Large intestine (tissue), 3 donors: Measurements from ENCODE around the gene RMDN2. TPM values are rescaled to one million over a fixed set of nuclear protein-coding genes. Genes with fewer than 3 reads are reported as not detected.
A peak's percentile ranks its signal among the peaks of the same experiment; 100 is the strongest.

Source experiments
- DNase-seq, 2 donors: peaks; one replicate each; pipeline versions ENCODE4 v3.0.0 to v3.0.0-alpha.2; 2013
- H3K27ac ChIP-seq: one replicate; pipeline ENCODE4 v1.5.1; 2013; ENCODE audit warnings: low read length
- H3K27me3 ChIP-seq: 2 replicates; pipeline ENCODE4 v1.6.1; 2013; ENCODE audit warnings: low read length; ENCODE audit not compliant: control insufficient read depth, insufficient read depth
- H3K36me3 ChIP-seq: 2 replicates; pipeline ENCODE4 v1.6.1; 2013; ENCODE audit warnings: low read length; ENCODE audit not compliant: control insufficient read depth, insufficient read depth
- H3K4me1 ChIP-seq: one replicate; pipeline ENCODE4 v1.6.1; 2013; ENCODE audit warnings: low read length; ENCODE audit not compliant: control insufficient read depth, insufficient read depth
- H3K4me3 ChIP-seq: one replicate; pipeline ENCODE4 v1.5.1; 2013; ENCODE audit warnings: low read length
- H3K9me3 ChIP-seq: one replicate; pipeline ENCODE4 v1.6.1; 2013; ENCODE audit warnings: mild to moderate bottlenecking, low read depth, low read length, moderate library complexity; ENCODE audit not compliant: control insufficient read depth
- WGBS: methylation state at CpG from one replicate; pipeline ENCODE4 v1.1.5; 2013; ENCODE audit warnings: low lambda C conversion rate; ENCODE audit not compliant: insufficient coverage; 5-methylcytosine and 5-hydroxymethylcytosine counted together
- polyA plus RNA-seq: library from polyadenylated mRNA; unstranded; fragments of 120-200 nt; gene quantifications from one replicate; pipeline ENCODE4 v1.2.1, GENCODE V29; 2013

Gene RMDN2
- polyA plus RNA-seq, 1 donor, result 23.9 TPM

DNA sequence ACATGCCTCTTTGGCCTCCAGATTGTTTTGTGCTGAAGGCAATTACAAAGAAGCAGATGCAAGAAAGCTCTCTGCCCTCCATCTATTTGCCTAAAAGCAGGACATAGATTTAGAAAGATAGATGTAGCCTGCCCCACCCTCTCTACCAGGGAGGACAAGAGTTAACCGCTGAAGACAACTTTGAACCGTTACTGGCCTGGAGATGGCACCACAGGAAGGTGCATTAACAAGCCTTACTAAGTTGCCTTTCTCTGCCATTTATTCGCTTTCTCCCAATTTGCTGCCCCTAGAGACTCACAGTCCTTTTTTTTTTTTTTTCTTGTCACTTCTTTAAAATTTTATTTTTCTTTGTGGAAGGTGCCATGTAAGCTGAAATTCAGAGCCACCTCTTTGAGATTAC is 28.8 kb upstream of the RMDN2 start:
- peaks cover 8% of the 10 kb centered on the region for H3K9me3 ChIP-seq
- H3K27me3 ChIP-seq, result no peaks in the 10 kb centered on the region
- peaks cover 8% of the 10 kb centered on the region for H3K4me1 ChIP-seq
- no peak for DNase-seq
- WGBS, result 89% methylated on average over 1 of the region's 3 CpGs
- no peak overlapping the region for H3K4me3 ChIP-seq
- H3K27ac ChIP-seq, result no peak overlapping the region
- H3K36me3 ChIP-seq, result no peaks in the 10 kb centered on the region

DNA sequence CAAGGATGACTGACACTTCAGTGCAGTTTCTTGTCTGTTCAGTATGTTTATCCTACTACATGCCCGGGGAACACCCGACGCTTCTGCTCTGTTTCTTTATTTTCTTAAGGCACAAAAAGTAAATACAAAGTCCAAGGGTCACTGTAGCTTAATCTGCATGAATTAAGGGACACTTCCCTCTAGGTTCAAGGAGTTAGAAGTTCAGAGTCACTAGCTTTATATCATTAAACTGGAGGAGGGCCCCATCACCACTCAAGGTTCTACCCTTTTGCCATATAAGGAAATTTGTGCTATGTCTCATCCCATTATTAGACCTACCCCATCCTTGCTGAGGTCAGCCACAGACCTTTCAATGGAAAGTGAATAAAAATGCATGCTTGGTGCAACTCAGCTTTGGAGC is 27.6 kb upstream of the RMDN2 start:
- peak; percentile 27 to 83 for DNase-seq
- no CpG with 5 or more reads among the region's 3 CpGs for WGBS

DNA sequence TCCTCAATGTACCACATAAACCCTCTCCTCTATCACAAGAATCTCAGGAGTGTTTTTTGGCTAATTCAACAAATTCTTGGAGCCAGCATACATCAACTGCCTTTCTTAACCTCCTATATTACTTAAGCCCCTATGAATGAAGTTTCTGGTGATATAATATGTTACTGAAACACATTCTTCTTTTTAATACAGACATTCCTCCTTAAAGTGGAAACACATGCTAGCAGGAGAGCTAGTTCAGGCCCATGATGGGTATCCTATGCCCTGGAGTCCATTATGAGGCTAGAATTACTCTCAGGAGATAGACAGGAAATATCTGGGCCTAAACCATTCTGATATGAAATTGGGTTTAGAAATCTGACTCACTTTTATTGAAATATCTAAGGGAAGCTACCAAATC is 26.6 kb upstream of the RMDN2 start:
- DNase-seq, result no peak
- Histone ChIP-seq H3K27ac (no peak overlapping the region), H3K4me3 (no peak overlapping the region), H3K9me3 (peaks cover 8% of the 10 kb centered on the region), H3K36me3 (no peaks in the 10 kb centered on the region), H3K27me3 (no peaks in the 10 kb centered on the region), H3K4me1 (peaks cover 18% of the 10 kb centered on the region)

More for the DNA sequence above, 27.6 kb upstream of the RMDN2 start:
- H3K27ac ChIP-seq, result no peak overlapping the region
- H3K4me1 ChIP-seq, result peaks cover 12% of the 10 kb centered on the region
- no peaks in the 10 kb centered on the region for H3K27me3 ChIP-seq
- peaks cover 8% of the 10 kb centered on the region for H3K9me3 ChIP-seq
- no peak overlapping the region for H3K4me3 ChIP-seq
- no peaks in the 10 kb centered on the region for H3K36me3 ChIP-seq

DNA sequence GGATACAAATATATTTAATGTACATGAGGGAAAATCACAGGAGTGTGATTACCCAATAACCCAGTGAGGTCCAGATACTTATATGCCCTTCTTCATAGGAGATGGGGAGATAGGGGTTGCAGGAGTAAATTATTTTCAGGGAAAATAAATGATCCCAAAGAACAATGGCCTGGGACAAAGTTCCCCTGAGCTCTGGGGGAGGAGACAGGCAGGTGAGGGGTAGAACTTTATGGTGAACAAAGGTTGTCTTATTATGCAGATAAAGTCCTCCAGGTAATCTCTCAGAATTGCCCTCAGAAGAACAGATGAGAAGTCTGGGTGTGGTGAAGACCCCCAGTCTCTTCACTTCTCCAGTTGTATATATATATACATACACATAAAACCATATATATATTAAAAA is 22.1 kb upstream of the RMDN2 start:
- H3K4me3 ChIP-seq, result no peak overlapping the region
- DNase-seq, result peak; percentile 66 to 83
- peak overlapping the region; percentile 82 for H3K27ac ChIP-seq
- H3K4me1 ChIP-seq, result peaks cover 29% of the 10 kb centered on the region
- H3K27me3 ChIP-seq, result no peaks in the 10 kb centered on the region
- H3K36me3 ChIP-seq, result no peaks in the 10 kb centered on the region
- peaks cover 8% of the 10 kb centered on the region for H3K9me3 ChIP-seq

DNA sequence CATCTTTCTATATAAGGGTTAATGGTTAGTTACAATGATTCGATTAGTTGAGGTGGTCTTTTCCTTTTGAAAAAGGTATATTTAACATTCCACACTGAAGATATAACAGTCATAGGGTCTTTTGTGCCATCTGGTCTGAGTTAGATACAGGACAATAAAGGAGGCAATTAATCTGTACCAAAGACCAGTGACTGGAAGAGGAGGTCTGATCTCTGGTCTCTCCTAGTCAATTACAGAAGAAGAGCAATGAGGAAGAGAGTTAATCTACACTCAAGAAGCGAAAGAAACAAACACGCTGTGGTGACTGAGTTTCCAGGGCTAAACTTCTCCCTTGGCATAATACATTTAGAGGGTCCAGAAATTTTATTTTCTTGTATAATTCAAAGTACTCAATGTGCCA is 20.7 kb upstream of the RMDN2 start:
- Histone ChIP-seq H3K4me3 (no peak overlapping the region), H3K36me3 (no peaks in the 10 kb centered on the region), H3K9me3 (peaks cover 8% of the 10 kb centered on the region), H3K4me1 (peaks cover 29% of the 10 kb centered on the region), H3K27me3 (no peaks in the 10 kb centered on the region), H3K27ac (peak overlapping the region; percentile 82)
- DNase-seq, result peak in 1 of 2 donors; percentile 80
- WGBS, result no CpG with 5 or more reads among the region's 3 CpGs

DNA sequence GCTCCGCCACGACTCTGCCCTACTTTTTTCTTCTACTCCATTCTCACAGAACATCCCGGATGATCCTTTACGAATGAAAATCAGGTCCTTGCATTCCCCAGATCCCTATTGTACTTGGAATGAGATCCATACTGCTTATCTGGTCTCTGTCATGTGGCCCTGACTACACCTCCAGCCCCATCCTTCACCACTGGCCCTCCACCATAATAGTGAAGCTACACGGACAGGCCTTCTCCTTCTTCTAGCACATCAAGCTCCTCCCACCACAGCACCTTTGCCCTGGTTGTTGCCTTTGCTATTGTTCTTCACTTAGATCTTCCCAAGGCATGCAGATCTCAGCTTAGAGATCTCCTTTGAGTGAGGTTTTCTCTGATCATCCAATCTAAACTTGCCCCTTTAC is 20.1 kb upstream of the RMDN2 start:
- Histone ChIP-seq H3K9me3 (peaks cover 8% of the 10 kb centered on the region), H3K4me3 (no peak overlapping the region), H3K4me1 (peaks cover 29% of the 10 kb centered on the region), H3K27ac (peak overlapping the region; percentile 82), H3K36me3 (no peaks in the 10 kb centered on the region), H3K27me3 (no peaks in the 10 kb centered on the region)
- no CpG with 5 or more reads among the region's 5 CpGs for WGBS
- peak; percentile 78 for DNase-seq

DNA sequence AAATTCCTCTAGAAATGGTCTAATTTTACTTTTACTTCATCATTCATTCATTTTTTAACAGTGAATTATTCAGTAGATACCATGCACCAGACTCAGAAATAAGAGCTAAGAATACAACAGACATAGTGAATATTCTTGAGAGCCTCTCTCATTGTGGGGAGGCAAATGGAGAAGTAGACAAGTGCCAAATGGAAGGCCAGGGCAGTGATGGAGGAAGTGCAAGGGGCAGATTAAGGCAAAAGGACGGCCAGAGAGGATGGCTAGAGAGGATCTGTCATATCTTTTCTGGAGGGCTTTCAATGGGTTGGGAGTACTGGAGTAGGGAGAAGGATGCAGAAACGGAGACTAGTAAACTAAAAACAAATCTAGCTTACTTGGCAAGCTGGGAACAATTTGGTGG is 19.0 kb upstream of the RMDN2 start:
- peaks cover 29% of the 10 kb centered on the region for H3K4me1 ChIP-seq
- DNase-seq, result no peak
- no peaks in the 10 kb centered on the region for H3K27me3 ChIP-seq
- no peaks in the 10 kb centered on the region for H3K9me3 ChIP-seq
- H3K27ac ChIP-seq, result no peak overlapping the region
- WGBS, result 100% methylated on average over 2 of the region's 2 CpGs
- H3K36me3 ChIP-seq, result no peaks in the 10 kb centered on the region
- no peak overlapping the region for H3K4me3 ChIP-seq

DNA sequence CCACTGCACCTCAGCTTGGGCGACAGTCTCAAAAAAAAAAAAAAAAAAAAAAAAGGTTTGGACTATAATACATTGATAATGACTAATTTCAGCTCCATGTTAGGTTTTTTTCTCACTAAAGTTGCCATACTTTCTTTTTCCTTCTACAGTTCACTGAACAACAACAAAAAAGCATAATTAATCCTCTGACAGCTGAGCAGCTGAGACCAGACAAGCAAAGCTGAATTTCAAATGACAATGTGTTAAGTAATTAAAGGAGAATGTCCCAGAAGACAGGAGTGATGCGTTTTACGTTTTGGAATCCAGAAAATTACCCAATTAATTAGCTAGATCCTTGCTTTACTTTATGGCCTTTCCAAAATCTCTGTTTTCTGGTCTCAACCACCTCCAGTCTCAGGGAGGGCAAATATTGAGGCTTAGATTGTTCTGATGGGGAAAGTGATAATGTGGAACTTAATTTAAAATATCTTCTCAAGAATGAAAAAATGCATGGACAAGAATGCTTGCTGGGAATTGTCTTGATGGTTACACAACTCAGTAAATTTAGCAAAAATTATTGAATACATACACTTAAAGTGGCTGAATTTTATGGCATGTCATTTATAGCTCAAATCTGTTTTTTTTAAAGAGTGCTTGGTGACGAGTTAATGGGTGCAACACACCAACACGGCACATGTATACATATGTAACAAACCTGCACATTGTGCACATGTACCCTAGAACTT is 17.4 kb upstream of the RMDN2 start:
- Histone ChIP-seq H3K4me3 (no peak overlapping the region), H3K36me3 (no peaks in the 10 kb centered on the region), H3K4me1 (peaks cover 24% of the 10 kb centered on the region), H3K27ac (no peak overlapping the region), H3K27me3 (no peaks in the 10 kb centered on the region), H3K9me3 (no peaks in the 10 kb centered on the region)
- no peak for DNase-seq
- WGBS, result 100% methylated on average over 1 of the region's 5 CpGs

DNA sequence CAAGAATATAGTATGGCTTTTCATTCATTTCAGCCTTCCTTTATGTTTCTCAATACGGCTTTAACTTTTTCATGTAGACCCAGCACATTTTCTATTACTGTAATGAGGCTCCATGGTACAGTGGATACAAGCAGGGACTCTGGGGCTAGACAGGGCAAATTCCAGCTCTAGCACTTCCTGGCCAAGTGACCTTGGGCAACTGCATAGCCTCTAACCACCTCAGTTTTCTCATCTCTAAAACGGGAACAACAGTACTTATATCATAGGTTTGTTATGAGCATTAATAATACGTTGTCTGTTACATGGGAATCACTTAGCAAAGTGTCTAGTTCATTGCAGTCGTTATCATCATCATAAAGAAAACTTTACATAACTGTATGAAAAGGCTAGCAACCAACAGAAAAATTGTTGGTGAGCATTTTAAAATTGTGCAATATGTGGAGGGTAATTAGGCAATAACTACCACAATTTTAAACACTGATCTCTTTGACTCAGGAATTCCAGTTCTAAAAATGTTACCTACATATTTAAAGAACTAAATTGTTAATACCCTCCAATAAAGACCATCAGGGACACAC is 13.7 kb upstream of the RMDN2 start:
- no peak overlapping the region for H3K27ac ChIP-seq
- no peaks in the 10 kb centered on the region for H3K36me3 ChIP-seq
- no peak overlapping the region for H3K4me3 ChIP-seq
- DNase-seq, result no peak
- H3K9me3 ChIP-seq, result no peaks in the 10 kb centered on the region
- WGBS, result 83% methylated on average over 1 of the region's 4 CpGs
- no peaks in the 10 kb centered on the region for H3K27me3 ChIP-seq
- H3K4me1 ChIP-seq, result no peaks in the 10 kb centered on the region

DNA sequence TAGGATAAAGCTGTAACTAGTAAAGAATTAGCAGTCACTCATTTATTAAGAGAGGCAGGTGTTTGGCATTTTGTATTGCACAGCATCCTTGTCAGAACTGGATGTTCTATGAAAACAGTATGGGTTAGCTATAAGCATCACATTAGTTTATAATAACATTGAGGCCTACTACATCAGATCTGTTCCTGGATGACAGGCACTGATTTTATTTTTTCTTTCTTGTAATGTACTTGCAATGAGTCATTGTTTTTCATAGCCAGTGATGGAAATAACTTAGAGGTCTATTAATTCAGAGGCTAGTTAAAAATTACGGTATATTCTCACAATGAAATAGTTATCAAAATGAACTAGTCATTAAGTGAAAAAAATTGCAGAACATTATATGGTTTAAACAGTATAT is 13.0 kb upstream of the RMDN2 start:
- no peak for DNase-seq
- Histone ChIP-seq H3K4me3 (no peak overlapping the region), H3K27ac (no peak overlapping the region), H3K4me1 (no peaks in the 10 kb centered on the region), H3K27me3 (no peaks in the 10 kb centered on the region), H3K36me3 (no peaks in the 10 kb centered on the region), H3K9me3 (no peaks in the 10 kb centered on the region)
- 89% methylated on average over 1 of the region's 1 CpG for WGBS

DNA sequence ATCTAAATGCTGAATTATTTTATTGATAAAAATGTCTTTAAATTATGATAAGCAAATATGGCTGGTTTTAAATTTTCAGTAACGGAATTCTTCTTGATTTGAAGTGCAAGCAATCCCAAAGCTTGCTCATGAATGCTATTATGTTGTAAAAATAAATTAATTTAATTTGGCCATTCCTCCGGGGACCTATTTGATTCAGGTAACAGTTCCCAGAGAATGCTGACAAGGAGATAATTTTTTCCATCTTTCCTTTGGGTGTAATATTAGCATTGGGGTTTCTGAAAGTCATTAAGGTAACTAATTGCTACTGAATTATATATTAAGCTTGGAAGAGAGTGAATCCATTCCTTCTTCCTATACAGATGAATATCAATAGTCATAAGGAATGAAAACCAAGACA is 12.5 kb upstream of the RMDN2 start:
- Histone ChIP-seq H3K27me3 (no peaks in the 10 kb centered on the region), H3K9me3 (no peaks in the 10 kb centered on the region), H3K36me3 (no peaks in the 10 kb centered on the region), H3K27ac (no peak overlapping the region), H3K4me3 (no peak overlapping the region), H3K4me1 (no peaks in the 10 kb centered on the region)
- no peak for DNase-seq
- WGBS, result 80% methylated on average over 2 of the region's 2 CpGs
